Activated naive CD8-positive, alpha-beta T cell treated with anti-CD3 and anti-CD28 coated beads, Interleukin-2, amount 10 ng/mL, durations not matched to agents 7 days and 5 days (primary cell): ENCODE results near the gene TFDP2. TPM values are rescaled to one million over a fixed set of nuclear protein-coding genes. Genes with fewer than 3 reads are reported as not detected.

Experiments used
- ATAC-seq: fragments of 150-1000 bp; cut with Tn5 transposase; one replicate; pipeline ENCODE4 v1.10.0; 2021; ENCODE audit warnings: low read depth, moderate library complexity
- POLR2A ChIA-PET: fragments of 350-600 bp; sonication (Branson Sonifier 250); formaldehyde crosslinking; loops from one replicate; lab custom pipeline; 2021; ENCODE audit warnings: antibody characterized with exemption; lab: Charles Lee
- DNase-seq: peaks from one replicate; pipeline ENCODE4 v3.0.0; 2021
- H3K27ac Mint-ChIP-seq: one replicate; pipeline ENCODE4 v1.8.0; 2022; ENCODE audit warnings: mild to moderate bottlenecking, mixed read lengths
- H3K27me3 Mint-ChIP-seq: one replicate; pipeline ENCODE4 v1.8.0; 2022; ENCODE audit warnings: mild to moderate bottlenecking, moderate library complexity, mixed read lengths
- H3K36me3 Mint-ChIP-seq: one replicate; pipeline ENCODE4 v1.8.0; 2021; ENCODE audit warnings: mild to moderate bottlenecking, mixed read lengths
- H3K4me1 Mint-ChIP-seq: one replicate; pipeline ENCODE4 v1.8.0; 2021; ENCODE audit warnings: mixed read lengths
- H3K4me3 Mint-ChIP-seq: one replicate; pipeline ENCODE4 v1.8.0; 2022; ENCODE audit warnings: mild to moderate bottlenecking, moderate library complexity, mixed read lengths
- H3K9me3 Mint-ChIP-seq: one replicate; pipeline ENCODE4 v1.8.0; 2021; ENCODE audit warnings: mixed read lengths
- total RNA-seq, 2 experiments: library from RNA; stranded (reverse); gene quantifications; one replicate each; pipeline ENCODE4 v1.2.3, GENCODE V29; 2021

The TFDP2 gene
- total RNA-seq, 2 experiments from 2014 or later = 32.1 to 37.1 TPM

DNA sequence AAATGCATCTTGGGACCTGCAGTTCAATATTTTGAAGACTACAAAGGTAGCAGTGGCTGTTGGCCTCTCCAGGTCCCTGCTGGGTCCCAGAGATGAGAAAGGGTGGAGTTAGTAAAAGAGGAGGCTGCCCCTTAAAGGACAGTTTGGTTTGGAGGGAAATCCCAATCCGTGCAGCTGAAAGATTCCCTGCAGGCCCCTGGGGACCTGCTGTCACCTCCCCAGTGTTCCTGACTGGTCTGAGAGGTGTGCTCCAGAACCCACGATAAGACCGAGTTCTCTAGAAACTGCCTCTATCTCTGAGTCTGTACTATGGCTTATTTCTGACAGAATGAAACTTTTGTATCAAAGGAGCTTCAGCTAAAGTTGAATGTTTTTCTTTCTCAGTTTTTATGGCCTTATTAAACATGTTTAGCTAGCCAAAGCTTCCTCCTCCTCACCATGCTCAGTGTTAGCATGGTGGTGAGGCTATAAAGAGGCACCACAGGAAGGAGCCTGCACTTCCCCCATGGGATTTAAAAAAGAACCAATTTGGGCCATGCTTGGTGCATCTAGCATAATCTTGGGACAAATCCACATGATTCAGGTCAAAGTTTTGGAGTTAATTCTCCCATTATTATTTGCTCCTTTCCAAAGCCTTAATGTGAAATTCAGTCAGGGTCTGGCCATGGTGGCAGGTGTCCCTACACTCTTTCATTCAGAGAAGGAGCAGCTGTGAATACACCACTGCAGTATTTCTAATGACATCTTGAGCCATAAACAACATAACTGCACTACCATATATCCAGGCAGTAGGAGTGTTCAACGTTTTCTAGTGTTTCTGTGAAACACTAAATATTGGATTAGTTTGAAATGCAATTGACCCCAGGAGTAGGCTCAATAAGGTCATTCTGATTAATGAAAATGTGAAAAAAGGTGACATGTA is 198.5 kb downstream of the TFDP2 start:
- no peak overlapping the region for H3K27ac Mint-ChIP-seq
- no peaks in the 10 kb centered on the region for H3K27me3 Mint-ChIP-seq
- peaks cover 6% of the 10 kb centered on the region for H3K36me3 Mint-ChIP-seq
- ATAC-seq = no peak
- POLR2A ChIA-PET = no interaction called here
- no peaks in the 10 kb centered on the region for H3K9me3 Mint-ChIP-seq
- H3K4me3 Mint-ChIP-seq = no peak overlapping the region
- H3K4me1 Mint-ChIP-seq = peaks cover 6% of the 10 kb centered on the region
- DNase-seq = no peak

DNA sequence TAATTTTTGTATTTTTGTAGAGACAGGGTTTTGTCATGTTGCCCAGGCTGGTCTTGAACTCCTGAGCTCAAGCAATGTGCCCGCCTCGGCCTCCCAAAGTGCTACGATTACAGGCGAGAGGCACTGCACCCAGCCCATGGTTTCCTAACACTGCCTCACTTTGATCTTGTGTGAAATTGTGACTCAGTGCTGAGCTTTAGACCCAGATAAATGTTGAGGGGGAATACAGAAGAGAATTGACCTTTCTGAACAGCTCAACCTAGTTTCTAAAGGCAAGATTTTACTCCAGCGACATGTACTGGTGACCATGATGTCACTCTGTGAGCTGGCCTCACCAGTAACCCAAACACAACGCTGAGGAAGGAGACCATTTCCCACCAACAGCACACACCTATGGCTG is 199.4 kb downstream of the TFDP2 start:
- POLR2A ChIA-PET = interaction anchor here (0.5 kb wide), 1 partner anchor 46 kb away, joined by 4 read pairs; no protein-coding TSS in a partner anchor
- H3K4me1 Mint-ChIP-seq = peaks cover 2% of the 10 kb centered on the region
- no peak overlapping the region for H3K27ac Mint-ChIP-seq
- DNase-seq (no peak), ATAC-seq (no peak)
- no peaks in the 10 kb centered on the region for H3K9me3 Mint-ChIP-seq
- peaks cover 6% of the 10 kb centered on the region for H3K36me3 Mint-ChIP-seq
- no peak overlapping the region for H3K4me3 Mint-ChIP-seq
- no peaks in the 10 kb centered on the region for H3K27me3 Mint-ChIP-seq

DNA sequence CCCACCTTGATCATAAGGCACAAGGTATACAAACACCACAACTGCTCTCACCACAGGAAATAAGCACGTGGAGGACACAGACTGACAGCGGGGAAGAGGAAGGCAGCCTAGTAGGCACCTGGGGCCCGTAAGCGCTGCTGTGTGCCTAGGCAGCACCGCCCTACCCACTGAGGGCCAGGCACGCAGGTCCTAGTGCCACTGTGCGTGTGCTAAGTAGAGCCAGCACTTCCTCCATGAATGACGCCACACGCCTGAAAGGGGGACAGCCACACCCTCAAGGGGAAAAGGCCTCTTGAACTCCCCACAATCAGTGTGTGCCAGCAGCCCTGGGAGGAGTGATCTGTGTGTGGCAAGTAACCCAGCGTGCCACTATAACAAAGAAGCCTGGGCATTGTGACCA is 199.9 kb downstream of the TFDP2 start:
- Mint-ChIP-seq H3K27ac (no peak overlapping the region), H3K36me3 (peaks cover 6% of the 10 kb centered on the region), H3K9me3 (no peaks in the 10 kb centered on the region), H3K4me3 (no peak overlapping the region), H3K27me3 (no peaks in the 10 kb centered on the region), H3K4me1 (peaks cover 2% of the 10 kb centered on the region)
- DNase-seq = no peak
- POLR2A ChIA-PET = interaction anchor here (0.5 kb wide), 1 partner anchor 46 kb away, joined by 4 read pairs; no protein-coding TSS in a partner anchor
- ATAC-seq = no peak

DNA sequence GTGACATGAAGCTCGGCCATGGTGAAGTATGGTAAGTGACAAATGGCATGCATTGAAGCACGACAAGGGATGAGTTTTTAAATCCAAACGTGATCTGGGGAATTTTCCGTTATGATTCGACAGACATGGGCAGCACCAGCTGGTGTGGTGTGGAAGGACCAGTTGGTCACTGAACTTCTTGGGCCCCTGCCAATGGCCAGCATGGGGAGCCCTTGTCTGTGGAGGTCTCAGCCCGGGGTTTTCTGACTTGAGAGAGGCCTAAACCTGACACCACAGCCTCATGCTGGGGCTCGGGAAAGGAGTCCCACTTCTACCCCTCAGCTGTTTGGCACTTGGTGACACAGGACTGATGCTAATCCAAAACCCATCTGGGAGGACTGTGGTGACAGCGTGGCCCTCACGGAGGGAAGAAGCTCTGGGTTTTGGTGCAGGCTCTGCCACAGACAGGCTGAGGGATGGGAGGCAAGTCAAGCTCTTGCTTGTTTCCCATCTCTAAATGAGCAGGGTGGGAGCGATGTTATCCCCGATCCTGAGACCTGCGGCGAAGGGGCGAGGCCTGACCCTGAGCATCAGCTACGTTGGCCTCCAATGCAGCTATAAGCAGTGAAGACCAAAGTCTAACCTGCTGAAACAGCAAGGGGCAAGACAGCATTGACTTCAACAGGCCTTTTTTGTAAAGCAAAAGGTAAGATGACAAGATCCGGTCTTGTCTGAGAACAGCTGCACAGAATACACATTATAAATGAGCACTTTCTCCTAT is 203.4 kb downstream of the TFDP2 start:
- POLR2A ChIA-PET = no interaction called here
- no peak overlapping the region for H3K27ac Mint-ChIP-seq
- no peaks in the 10 kb centered on the region for H3K27me3 Mint-ChIP-seq
- peaks cover 2% of the 10 kb centered on the region for H3K4me1 Mint-ChIP-seq
- H3K9me3 Mint-ChIP-seq = no peaks in the 10 kb centered on the region
- DNase-seq (no peak), ATAC-seq (no peak)
- H3K36me3 Mint-ChIP-seq = peaks cover 3% of the 10 kb centered on the region
- H3K4me3 Mint-ChIP-seq = no peak overlapping the region

DNA sequence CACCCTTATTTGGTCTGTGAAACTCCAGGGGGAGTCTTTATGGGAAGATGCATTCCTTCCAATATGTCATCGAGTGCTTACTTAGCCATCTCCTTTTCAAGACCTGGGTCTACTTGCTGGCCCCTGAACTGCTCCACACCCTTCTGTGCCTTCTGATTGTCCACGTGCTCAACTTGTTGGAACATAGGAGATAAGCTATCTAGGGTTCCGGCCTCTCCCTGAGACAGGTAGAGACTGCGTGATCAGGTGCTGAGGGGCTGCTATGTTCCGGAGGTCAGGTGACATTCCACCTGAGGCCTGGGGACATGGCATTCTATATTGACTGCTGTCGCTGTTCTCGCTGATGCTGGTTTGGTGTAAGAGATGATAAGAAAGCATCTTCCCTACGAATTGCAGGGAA is 207.3 kb downstream of the TFDP2 start:
- Mint-ChIP-seq H3K27me3 (no peaks in the 10 kb centered on the region), H3K27ac (no peak overlapping the region), H3K4me1 (peaks cover 1% of the 10 kb centered on the region), H3K4me3 (no peak overlapping the region), H3K36me3 (no peaks in the 10 kb centered on the region), H3K9me3 (no peaks in the 10 kb centered on the region)
- no peak for DNase-seq
- no peak for ATAC-seq
- POLR2A ChIA-PET = no interaction called here

DNA sequence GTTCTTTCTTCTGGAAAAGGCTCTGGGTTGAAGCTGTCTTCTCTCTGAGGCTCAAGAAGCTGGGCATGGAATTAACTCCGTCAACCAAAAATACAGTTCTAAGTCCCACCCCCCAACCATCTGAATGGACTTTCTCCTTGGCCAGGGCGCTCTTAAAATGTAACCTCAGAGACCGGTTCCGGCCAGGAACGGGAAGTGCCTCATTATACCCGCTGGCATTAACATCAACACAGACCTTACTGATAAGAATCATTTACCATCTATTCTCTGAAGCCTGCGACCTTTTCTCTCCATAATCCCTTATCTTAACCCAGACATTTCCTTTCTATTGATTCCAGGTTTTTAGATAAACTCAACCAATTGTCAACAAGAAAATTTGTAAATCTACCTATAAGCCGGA is 208.3 kb downstream of the TFDP2 start:
- H3K4me1 Mint-ChIP-seq = peaks cover 1% of the 10 kb centered on the region
- no peak for DNase-seq
- POLR2A ChIA-PET = no interaction called here

DNA sequence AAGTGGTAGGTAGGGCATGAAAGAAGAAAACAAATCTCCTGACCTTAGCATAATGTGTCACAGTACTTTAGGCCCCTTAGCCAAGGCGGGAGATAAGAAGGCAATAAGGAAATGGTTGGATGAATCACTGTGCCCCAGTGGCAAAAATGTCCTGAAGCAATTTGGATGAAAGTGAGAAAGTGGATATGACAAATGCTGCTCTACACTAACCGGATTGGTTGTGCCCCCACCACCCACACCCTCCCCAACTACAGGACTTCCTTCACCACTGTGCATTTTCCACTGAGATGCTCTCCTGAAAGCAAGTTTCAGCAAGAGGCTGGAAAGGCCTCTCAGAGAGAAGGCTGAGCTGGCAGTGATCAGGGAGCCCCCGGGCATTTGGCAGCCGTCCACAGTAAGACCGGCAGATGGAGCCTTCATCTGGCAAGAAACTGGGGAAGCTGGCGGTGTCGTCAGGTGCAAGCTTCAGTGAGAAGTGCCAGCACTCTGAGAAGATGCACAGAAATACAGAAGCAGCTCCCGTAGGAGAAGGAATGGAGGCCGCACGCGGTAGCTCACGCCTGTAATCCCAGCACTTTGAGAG is 209.1 kb downstream of the TFDP2 start:
- no peak for DNase-seq
- ATAC-seq = no peak
- Mint-ChIP-seq H3K27me3 (no peaks in the 10 kb centered on the region), H3K4me1 (peaks cover 1% of the 10 kb centered on the region), H3K9me3 (no peaks in the 10 kb centered on the region), H3K4me3 (no peak overlapping the region), H3K36me3 (no peaks in the 10 kb centered on the region), H3K27ac (no peak overlapping the region)
- POLR2A ChIA-PET = no interaction called here

More for the DNA sequence above, 208.3 kb downstream of the TFDP2 start:
- H3K36me3 Mint-ChIP-seq = no peaks in the 10 kb centered on the region
- H3K4me3 Mint-ChIP-seq = no peak overlapping the region
- H3K27ac Mint-ChIP-seq = no peak overlapping the region
- no peaks in the 10 kb centered on the region for H3K27me3 Mint-ChIP-seq
- no peaks in the 10 kb centered on the region for H3K9me3 Mint-ChIP-seq
- ATAC-seq = no peak

DNA sequence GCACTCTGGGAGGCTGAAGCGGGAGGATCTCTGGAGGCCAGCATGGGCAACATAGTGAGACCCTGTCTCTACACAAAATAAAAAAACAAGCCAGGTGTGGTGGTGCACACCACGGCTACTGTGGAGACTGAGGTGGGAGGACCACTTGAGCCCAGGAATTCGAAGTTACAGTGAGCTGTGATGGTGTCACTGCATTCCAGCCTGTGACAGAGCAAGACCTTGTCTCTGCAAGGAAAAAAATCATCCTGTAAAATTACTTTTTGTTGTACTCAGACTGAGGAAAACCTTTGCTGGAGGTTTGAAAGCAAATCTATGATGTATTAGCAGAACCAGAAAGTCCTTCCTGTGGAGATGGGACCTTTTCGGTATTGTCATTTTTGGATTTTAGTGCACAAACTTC is 209.6 kb downstream of the TFDP2 start:
- Mint-ChIP-seq H3K36me3 (no peaks in the 10 kb centered on the region), H3K4me3 (no peak overlapping the region), H3K9me3 (no peaks in the 10 kb centered on the region), H3K27ac (no peak overlapping the region), H3K4me1 (peaks cover 1% of the 10 kb centered on the region), H3K27me3 (no peaks in the 10 kb centered on the region)
- DNase-seq (no peak), ATAC-seq (no peak)
- POLR2A ChIA-PET = no interaction called here

DNA sequence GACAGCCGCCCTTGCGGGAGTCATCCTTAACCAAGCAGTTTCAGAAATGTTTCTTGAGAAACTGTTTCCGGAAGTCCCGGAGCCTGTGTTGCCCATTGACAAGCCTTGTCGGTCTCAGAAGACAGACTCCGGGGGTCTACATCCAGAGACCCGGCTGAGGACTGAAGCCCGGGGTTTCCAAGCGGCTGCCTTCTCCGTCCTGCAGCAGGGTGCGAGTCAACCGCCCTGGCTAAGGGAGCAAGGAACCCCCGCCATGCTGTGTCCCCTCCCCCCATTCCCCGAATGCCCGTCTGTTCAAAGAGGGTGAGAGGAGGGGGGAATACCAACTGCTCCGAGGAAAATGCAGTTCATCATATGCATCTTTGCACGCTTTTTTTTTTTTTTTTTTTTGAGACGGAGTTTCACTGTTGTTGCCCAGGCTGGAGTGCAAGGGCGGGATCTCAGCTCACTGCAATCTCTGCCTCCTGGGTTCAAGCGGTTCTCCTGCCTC is 211.3 kb downstream of the TFDP2 start:
- no peaks in the 10 kb centered on the region for H3K36me3 Mint-ChIP-seq
- DNase-seq (no peak), ATAC-seq (no peak)
- H3K4me1 Mint-ChIP-seq = peaks cover 1% of the 10 kb centered on the region
- POLR2A ChIA-PET = no interaction called here
- no peaks in the 10 kb centered on the region for H3K27me3 Mint-ChIP-seq
- no peak overlapping the region for H3K4me3 Mint-ChIP-seq
- no peak overlapping the region for H3K27ac Mint-ChIP-seq
- no peaks in the 10 kb centered on the region for H3K9me3 Mint-ChIP-seq

DNA sequence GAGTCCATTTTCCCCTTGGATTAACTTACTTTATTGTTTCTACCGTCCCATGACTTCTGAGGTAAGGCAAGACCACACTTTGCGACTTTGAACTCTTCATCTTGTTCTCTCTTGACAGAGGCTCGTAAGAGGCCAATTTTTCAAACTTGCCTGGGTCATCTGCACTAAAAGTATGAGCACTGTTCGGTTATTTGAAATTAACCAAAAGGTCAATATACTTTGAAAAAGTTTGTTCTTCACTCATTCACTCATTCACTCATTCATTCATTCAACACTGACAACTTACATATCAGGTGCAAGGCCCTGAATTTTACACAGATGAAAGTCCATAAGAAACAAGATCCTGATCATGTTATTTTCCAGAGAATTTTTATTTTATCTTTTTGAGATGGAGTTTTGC is 215.0 kb downstream of the TFDP2 start:
- no peak overlapping the region for H3K27ac Mint-ChIP-seq
- no peaks in the 10 kb centered on the region for H3K27me3 Mint-ChIP-seq
- DNase-seq = no peak
- ATAC-seq = no peak
- no peaks in the 10 kb centered on the region for H3K36me3 Mint-ChIP-seq
- POLR2A ChIA-PET = interaction anchor here (1.2 kb wide), 1 partner anchor 10 kb away, joined by 3 read pairs; no protein-coding TSS in a partner anchor
- no peak overlapping the region for H3K4me3 Mint-ChIP-seq
- H3K4me1 Mint-ChIP-seq = no peaks in the 10 kb centered on the region
- no peaks in the 10 kb centered on the region for H3K9me3 Mint-ChIP-seq

DNA sequence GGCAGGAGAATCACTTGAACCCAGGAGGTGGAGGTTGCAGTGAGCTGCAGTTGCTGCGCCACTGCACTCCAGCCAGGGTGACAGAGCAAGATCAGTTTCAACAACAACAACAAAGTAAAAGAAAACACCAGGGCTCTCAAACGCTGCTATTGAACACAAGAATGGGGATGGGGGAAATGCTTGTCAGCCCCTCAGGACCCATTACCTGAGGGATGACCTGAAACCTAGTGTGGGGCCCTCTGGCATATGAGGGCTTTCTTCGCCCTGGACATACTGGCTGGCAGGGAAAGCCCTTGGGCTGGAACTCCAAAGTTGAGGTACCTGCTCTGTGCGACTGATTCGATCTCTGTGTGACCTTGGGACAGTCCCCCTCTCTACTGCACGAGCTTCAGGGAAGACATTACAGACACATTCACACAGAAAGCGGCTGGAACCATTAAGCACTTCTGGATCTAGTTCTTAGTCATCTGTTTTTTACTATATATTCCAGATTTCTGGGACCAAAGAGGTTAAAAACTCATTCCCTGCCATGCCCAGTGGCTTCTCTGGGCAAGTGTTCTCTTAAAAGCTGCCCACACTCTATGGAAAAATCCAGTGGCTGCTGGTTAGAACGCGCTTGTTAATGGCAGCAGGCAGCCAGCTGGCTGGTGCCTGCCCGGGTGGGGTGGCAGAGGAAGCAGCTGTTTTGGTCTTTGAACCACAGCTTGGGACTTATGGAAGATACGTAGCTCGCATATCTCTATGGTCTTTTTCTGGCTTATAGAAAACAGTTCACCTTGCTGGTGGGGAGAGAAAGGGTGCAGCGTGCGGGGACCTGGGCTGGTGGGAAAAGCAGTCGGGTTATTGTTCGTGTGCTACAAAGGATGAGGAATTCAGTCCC is 215.7 kb downstream of the TFDP2 start:
- peaks cover 4% of the 10 kb centered on the region for H3K36me3 Mint-ChIP-seq
- no peaks in the 10 kb centered on the region for H3K9me3 Mint-ChIP-seq
- no peaks in the 10 kb centered on the region for H3K27me3 Mint-ChIP-seq
- H3K27ac Mint-ChIP-seq = no peak overlapping the region
- H3K4me3 Mint-ChIP-seq = no peak overlapping the region
- ATAC-seq (no peak), DNase-seq (no peak)
- POLR2A ChIA-PET = interaction anchor here (1.2 kb wide), 1 partner anchor 9 kb away, joined by 3 read pairs; no protein-coding TSS in a partner anchor
- H3K4me1 Mint-ChIP-seq = peaks cover 3% of the 10 kb centered on the region

DNA sequence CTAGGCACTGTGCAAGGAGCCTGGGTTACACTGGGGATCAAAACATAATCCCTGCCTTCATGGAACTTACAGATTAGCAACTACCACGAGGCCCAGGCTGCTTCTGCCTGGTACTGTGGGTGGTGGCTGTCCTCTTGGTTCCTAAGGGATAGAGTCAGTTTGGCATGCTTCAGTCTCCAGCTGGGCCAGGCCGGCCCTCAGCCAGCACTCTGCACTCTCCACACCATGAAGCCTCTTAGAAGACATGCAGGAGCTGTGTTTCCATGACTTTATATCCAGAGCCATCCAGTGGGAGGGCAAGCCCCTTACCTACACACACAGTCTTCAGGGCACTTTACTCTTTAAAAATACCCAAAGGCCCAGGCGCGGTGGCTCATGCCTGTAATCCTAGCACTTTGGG is 218.5 kb downstream of the TFDP2 start:
- Mint-ChIP-seq H3K4me1 (peaks cover 3% of the 10 kb centered on the region), H3K27me3 (no peaks in the 10 kb centered on the region), H3K27ac (no peak overlapping the region), H3K9me3 (no peaks in the 10 kb centered on the region), H3K4me3 (no peak overlapping the region), H3K36me3 (peaks cover 14% of the 10 kb centered on the region)
- DNase-seq (no peak), ATAC-seq (no peak)
- POLR2A ChIA-PET = no interaction called here
